ENCODE results near the gene ASAP3.
"Not testable (repeated sequence)": the region's sequence is repeated elsewhere in the genome, so short reads cannot be mapped to it uniquely, and the experiment has no call there.

Gene ASAP3

GRCh38 chr1:23514111-23514679 is 30.2 kb upstream of the ASAP3 start:
- FAIRE-seq: no peak

- no peak for FAIRE-seq
These were observed 25.9 kb upstream of the ASAP3 start for GRCh38 chr1:23509896-23510295.

- no peak for FAIRE-seq
These were observed 22.6 kb upstream of the ASAP3 start for GRCh38 chr1:23506376-23507107.

- FAIRE-seq: no peak
These were observed 21.9 kb upstream of the ASAP3 start for GRCh38 chr1:23505851-23506250.

GRCh38 chr1:23504156-23504555 is 20.2 kb upstream of the ASAP3 start:
- FAIRE-seq: not testable (repeated sequence)

GRCh38 chr1:23502951-23503350 is 19.0 kb upstream of the ASAP3 start:
- no peak for FAIRE-seq

- no peak for FAIRE-seq
These were observed 16.5 kb upstream of the ASAP3 start for GRCh38 chr1:23500466-23500865.

- FAIRE-seq: no peak
These were observed 13.9 kb upstream of the ASAP3 start for GRCh38 chr1:23497777-23498439.

- FAIRE-seq: no peak
These were observed 12.7 kb upstream of the ASAP3 start for GRCh38 chr1:23496490-23497181.

GRCh38 chr1:23494836-23495235 is 10.9 kb upstream of the ASAP3 start:
- FAIRE-seq: not testable (repeated sequence)

GRCh38 chr1:23492776-23493175 is 8.8 kb upstream of the ASAP3 start:
- not testable (repeated sequence) for FAIRE-seq

GRCh38 chr1:23492132-23492720 is 8.2 kb upstream of the ASAP3 start:
- no peak for FAIRE-seq

- FAIRE-seq: no peak
These were observed 5.9 kb upstream of the ASAP3 start for GRCh38 chr1:23489842-23490241.

GRCh38 chr1:23485002-23485332 is 988 bp upstream of the ASAP3 start:
- FAIRE-seq: no peak

GRCh38 chr1:23484253-23485001 is 448 bp upstream of the ASAP3 start:
- no peak for FAIRE-seq

GRCh38 chr1:23481904-23482303 is 2.1 kb downstream of the ASAP3 start:
- FAIRE-seq: no peak

- no peak for FAIRE-seq
These were observed 2.9 kb downstream of the ASAP3 start for GRCh38 chr1:23481026-23481597.

- no peak for FAIRE-seq
These were observed 3.6 kb downstream of the ASAP3 start for GRCh38 chr1:23480187-23481025.

GRCh38 chr1:23479666-23479941 is 4.4 kb downstream of the ASAP3 start:
- FAIRE-seq: no peak

- FAIRE-seq: no peak
These were observed 4.9 kb downstream of the ASAP3 start for GRCh38 chr1:23478896-23479665.
